K562 (cell line): ENCODE measurements around the gene PTPRR. TPM values are rescaled to one million over a fixed set of nuclear protein-coding genes. Genes with fewer than 3 reads are reported as not detected.

Source experiments
- ATAC-seq: fragments of 200-7000 bp; cut with Tn5 transposase; 3 replicates; pipeline ENCODE4 v1.9.1; 2020; ENCODE audit warnings: moderate library complexity
- BruUV-seq: library from RNA; stranded (reverse); fragments of 400-500 nt; replicated peaks from 2 replicates; lab custom pipeline; 2021; lab: Mats Ljungman, UMichigan
- CTCF ChIA-PET: fragments of 300-600 bp; formaldehyde crosslinking; extraction: SDS; loops from one replicate; lab custom pipeline; 2021; ENCODE audit warnings: low intra/inter-chr PET ratio; lab: Yijun Ruan, JAX
- POLR2A ChIA-PET: fragments of 300-600, 350-650 bp; sonication (Branson Sonifier 250); formaldehyde crosslinking; extraction: SDS; loops from one replicate; lab custom pipeline; 2021; ENCODE audit warnings: antibody characterized with exemption, inconsistent platforms; lab: Yijun Ruan, JAX
- DNase-seq, 4 experiments: peaks; one replicate each; pipeline versions ENCODE4 v3.0.0 to v3.0.0-alpha.2; 2011 to 2018; ENCODE audit warnings: low spot score in 3 of 4, mixed read lengths in 3 of 4; ENCODE audit errors: extremely low read depth in 1 of 4
- FAIRE-seq: peaks from 2 replicates; lab custom pipeline; 2011; peaks lifted over from hg19 to GRCh38; lab: Jason Lieb, UNC
- H2AFZ ChIP-seq: 2 replicates; pipeline ENCODE4 v1.6.0; 2011; ENCODE audit warnings: low read depth, low read length, control low read depth, inconsistent platforms
- H3K27ac ChIP-seq: fragments of 200-600 bp; 3 replicates; pipeline ENCODE4 v1.8.0; 2011; ENCODE audit warnings: low read depth, mild to moderate bottlenecking, control low read depth, inconsistent platforms, low read length, moderate library complexity, mixed read lengths; ENCODE audit errors: extremely low read depth
- H3K27me3 ChIP-seq, 2 experiments: fragments of 300-600 bp in 1 of 2; 2 replicates in 1 of 2; 3 replicates in 1 of 2; pipeline versions ENCODE4 v1.6.0 to v1.8.0; 2011; ENCODE audit warnings: inconsistent platforms in 2 of 2, low read length in 2 of 2, mild to moderate bottlenecking in 1 of 2, mixed read lengths in 1 of 2, moderate library complexity in 1 of 2; ENCODE audit not compliant: control insufficient read depth in 2 of 2, insufficient read depth in 2 of 2
- H3K36me3 ChIP-seq: fragments of 300-600 bp; 3 replicates; pipeline ENCODE4 v1.8.0; 2011; ENCODE audit warnings: mild to moderate bottlenecking, low read length, inconsistent platforms; ENCODE audit not compliant: control insufficient read depth, insufficient read depth
- H3K4me1 ChIP-seq, 2 experiments: fragments of 200-600 bp in 1 of 2; replicated peaks in 1 of 2; 2 replicates in 1 of 2; 3 replicates in 1 of 2; pipeline versions ENCODE4 v1.5.1 to v1.8.0; 2011; ENCODE audit warnings: inconsistent platforms in 2 of 2, low read length in 2 of 2, mild to moderate bottlenecking in 1 of 2, mixed read lengths in 1 of 2, moderate library complexity in 1 of 2; ENCODE audit not compliant: control insufficient read depth in 2 of 2, insufficient read depth in 2 of 2
- H3K4me2 ChIP-seq: 2 replicates; pipeline ENCODE4 v1.6.1; 2011; ENCODE audit warnings: low read length, control low read depth, inconsistent platforms, mixed read lengths; ENCODE audit not compliant: insufficient read depth
- H3K4me3 ChIP-seq: fragments of 200-600 bp; sonication (generic), shearing (Covaris generic); 2 replicates; pipeline ENCODE4 v1.5.1; 2016; ENCODE audit warnings: control low read depth, inconsistent platforms
- H3K79me2 ChIP-seq: fragments of 200-600 bp; 3 replicates; pipeline ENCODE4 v1.8.0; 2011; ENCODE audit warnings: low read length, inconsistent platforms; ENCODE audit not compliant: control insufficient read depth, insufficient read depth
- H3K9ac ChIP-seq, 2 experiments: 2 replicates each; pipeline versions ENCODE4 v1.6.0 to v1.6.1; 2011; ENCODE audit warnings: low read depth in 2 of 2, low read length in 2 of 2, control low read depth in 1 of 2, inconsistent platforms in 1 of 2, mild to moderate bottlenecking in 1 of 2, mixed read lengths in 1 of 2; ENCODE audit not compliant: insufficient read depth in 1 of 2
- H3K9me1 ChIP-seq: one replicate; pipeline ENCODE4 v1.6.0; 2011; ENCODE audit warnings: inconsistent platforms, mild to moderate bottlenecking, low read length, moderate library complexity; ENCODE audit not compliant: control insufficient read depth, insufficient read depth
- H3K9me3 ChIP-seq: replicated peaks from 2 replicates; pipeline ENCODE4 v1.5.1; 2011; ENCODE audit warnings: low read depth, low read length, inconsistent platforms; ENCODE audit not compliant: control insufficient read depth, insufficient read depth
- H4K20me1 ChIP-seq: replicated peaks from 2 replicates; pipeline ENCODE4 v1.6.1; 2011; ENCODE audit warnings: low read length, inconsistent platforms, mixed read lengths; ENCODE audit not compliant: control insufficient read depth, insufficient read depth
- E2F5 ChIP-seq: sonication (generic); formaldehyde crosslinking; IDR thresholded peaks from 2 replicates; pipeline ENCODE4 v1.8.0; 2022; ENCODE audit warnings: mild to moderate bottlenecking, missing genetic modification reagents
- GTF2A2 ChIP-seq: IDR thresholded peaks from 2 replicates; pipeline ENCODE4 v1.6.1; 2016; ENCODE audit warnings: mild to moderate bottlenecking, missing genetic modification characterization, missing compliant biosample characterization
- HSF4 ChIP-seq: fragments of 250-450 bp; sonication (Bioruptor Pico); IDR thresholded peaks from 2 replicates; pipeline ENCODE4 v2.1.2; 2022; ENCODE audit warnings: mild to moderate bottlenecking, moderate library complexity, borderline replicate concordance
- L3MBTL2 ChIP-seq: fragments of 450-650 bp; IDR thresholded peaks from 2 replicates; pipeline ENCODE4 v1.6.1; 2016; ENCODE audit warnings: mild to moderate bottlenecking, moderate library complexity
- NFATC3 ChIP-seq: fragments of 450-650 bp; IDR thresholded peaks from 2 replicates; pipeline ENCODE4 v1.6.1; 2017; ENCODE audit warnings: mild to moderate bottlenecking
- PCBP2 ChIP-seq: fragments of 200-400 bp; formaldehyde crosslinking; IDR thresholded peaks from 2 replicates; pipeline ENCODE4 v1.6.1; 2018; ENCODE audit warnings: low read length, low read depth, mild to moderate bottlenecking, moderate library complexity; ENCODE audit not compliant: poor library complexity, severe bottlenecking
- PHTF2 ChIP-seq: fragments of 250-450 bp; sonication (Bioruptor Pico); IDR thresholded peaks from 2 replicates; pipeline ENCODE4 v1.5.0; 2021; ENCODE audit warnings: mild to moderate bottlenecking
- PREB ChIP-seq: sonication (generic); formaldehyde crosslinking; IDR thresholded peaks from 2 replicates; pipeline ENCODE4 v1.8.1; 2023; ENCODE audit warnings: mild to moderate bottlenecking, missing genetic modification reagents
- SP1 ChIP-seq: sonication (generic); formaldehyde crosslinking; IDR thresholded peaks from 2 replicates; pipeline ENCODE4 v1.8.1; 2022; ENCODE audit warnings: mild to moderate bottlenecking, missing genetic modification reagents
- ZNF696 ChIP-seq: fragments of 250-450 bp; sonication (Bioruptor Pico); conservative IDR thresholded peaks from 2 replicates; pipeline ENCODE4 v1.4.0; 2020; ENCODE audit warnings: mild to moderate bottlenecking, moderate library complexity
- in situ Hi-C: fragments of 300-500 bp; cut with MboI; formaldehyde crosslinking; loops from 4 replicates; pipeline ENCODE4 v1.15.0; 2018; ENCODE audit warnings: inconsistent platforms, mixed read lengths
- intact Hi-C: fragments of 100-400 bp; cut with micrococcal nuclease; formaldehyde crosslinking; loops from 2 replicates; pipeline ENCODE4 v1.14.2; 2022
- polyA plus RNA-seq, 8 experiments: library from polyadenylated mRNA; depleted of rRNA in 4 of 8; stranded (reverse) in 5 of 8; unstranded in 3 of 8; fragments of >200 nt; fragmentation: Nextera tagmentation in 2 of 8; fragmentation: Illumina TruSeq in 1 of 8; extraction: Ambion mirVana in 2 of 8; extraction: Trizol in 1 of 8; gene quantifications; 2 replicates each; pipeline versions ENCODE4 v1.2.1 to v1.2.3, GENCODE V29; 2011 to 2014; ENCODE audit warnings: inconsistent platforms in 1 of 8, missing spikeins in 1 of 8
- total RNA-seq, 7 experiments: library from RNA; depleted of rRNA in 6 of 7; stranded (reverse); fragments of >200 nt in 6 of 7; fragmentation: Illumina TruSeq in 2 of 7; extraction: Trizol in 2 of 7; gene quantifications; 2 replicates each; pipeline versions ENCODE4 v1.2.1 to v1.2.3, GENCODE V29; 2011 to 2021; ENCODE audit warnings: low replicate concordance in 1 of 7

The PTPRR gene
- total and polyA plus RNA-seq, 9 of the 15 experiments (the other 6 are each of a cell fraction or from before 2014, with no cell fraction given) = 6.6 to 41.7 (median 12.3) TPM

GRCh38 chr12:70771581-70771980, 149.0 kb downstream of the PTPRR start:
- CTCF ChIA-PET = no interaction called here
- no peak overlapping the region for H3K4me2 ChIP-seq
- no TSS peak for BruUV-seq
- H3K36me3 ChIP-seq = no peaks in the 10 kb centered on the region
- H2AFZ ChIP-seq = no peak overlapping the region
- in situ Hi-C loops = no loop called here
- TF ChIP-seq PHTF2 (CRISPR knock-in tag) (no peak), GTF2A2 (tag) (no peak), NFATC3 (no peak), PREB (CRISPR knock-in tag) (no peak), E2F5 (no peak), PCBP2 (no peak), HSF4 (CRISPR knock-in tag) (no peak), ZNF696 (CRISPR knock-in tag) (no peak), SP1 (no peak), L3MBTL2 (no peak)
- no peaks in the 10 kb centered on the region for H3K27me3 ChIP-seq
- ATAC-seq = no peak
- H3K79me2 ChIP-seq = no peaks in the 10 kb centered on the region
- no peak overlapping the region for H3K4me3 ChIP-seq
- FAIRE-seq = no peak
- no peaks in the 10 kb centered on the region for H3K9me3 ChIP-seq
- H4K20me1 ChIP-seq = no peaks in the 10 kb centered on the region
- H3K9me1 ChIP-seq = no peaks in the 10 kb centered on the region
- H3K27ac ChIP-seq = no peak overlapping the region
- H3K4me1 ChIP-seq = no peaks in the 10 kb centered on the region
- POLR2A ChIA-PET = no interaction called here
- DNase-seq = no peak
- intact Hi-C loops = no loop called here
- no peak overlapping the region for H3K9ac ChIP-seq
